Measurements from ENCODE around the gene PPDPF.

PPDPF gene

GRCh38 chr20:63495167-63495720 lies 25.3 kb upstream of the PPDPF start:
- Mint-ChIP-seq H3K27me3 (peaks cover 12% of the 10 kb centered on the region), H3K27ac (no peak overlapping the region)

GRCh38 chr20:63495741-63496595 lies 24.6 kb upstream of the PPDPF start:
- Mint-ChIP-seq H3K4me3 (peak overlapping the region; percentile 76), H3K27ac (no peak overlapping the region), H3K27me3 (peaks cover 12% of the 10 kb centered on the region), H3K36me3 (no peaks in the 10 kb centered on the region), H3K4me1 (peaks cover 4% of the 10 kb centered on the region), H3K9me3 (no peaks in the 10 kb centered on the region)

More at GRCh38 chr20:63495167-63495720, 25.3 kb upstream of the PPDPF start:
- Mint-ChIP-seq H3K4me3 (no peak overlapping the region), H3K36me3 (no peaks in the 10 kb centered on the region), H3K4me1 (peaks cover 4% of the 10 kb centered on the region), H3K9me3 (no peaks in the 10 kb centered on the region)

- Mint-ChIP-seq H3K27me3 (peaks cover 12% of the 10 kb centered on the region), H3K27ac (no peak overlapping the region), H3K4me3 (peak overlapping the region; percentile 26), H3K4me1 (peaks cover 4% of the 10 kb centered on the region), H3K9me3 (no peaks in the 10 kb centered on the region), H3K36me3 (no peaks in the 10 kb centered on the region)
These were observed 23.9 kb upstream of the PPDPF start for GRCh38 chr20:63496596-63497120.

- Mint-ChIP-seq H3K36me3 (no peaks in the 10 kb centered on the region), H3K9me3 (no peaks in the 10 kb centered on the region), H3K27ac (no peak overlapping the region), H3K27me3 (peaks cover 10% of the 10 kb centered on the region), H3K4me3 (peak overlapping the region; percentile 26), H3K4me1 (peaks cover 4% of the 10 kb centered on the region)
These were observed 23.2 kb upstream of the PPDPF start for GRCh38 chr20:63497138-63497945.

GRCh38 chr20:63497946-63498935 lies 22.3 kb upstream of the PPDPF start:
- H3K4me3 Mint-ChIP-seq: no peak overlapping the region
- no peaks in the 10 kb centered on the region for H3K9me3 Mint-ChIP-seq
- no peak overlapping the region for H3K27ac Mint-ChIP-seq
- H3K27me3 Mint-ChIP-seq: peaks cover 10% of the 10 kb centered on the region
- peaks cover 4% of the 10 kb centered on the region for H3K4me1 Mint-ChIP-seq
- no peaks in the 10 kb centered on the region for H3K36me3 Mint-ChIP-seq

GRCh38 chr20:63498960-63499337 lies 21.6 kb upstream of the PPDPF start, which contains the start of gene EEF1A2:
Gene EEF1A2, minus strand, starts transcription at chr20:63499083. Its CDS starts 1,320 bp downstream, at chr20:63497763.
- Mint-ChIP-seq H3K27ac (no peak within 1 kb of the TSS), H3K27me3 (peaks cover 10% of the 10 kb centered on the region), H3K4me1 (peaks cover 4% of the 10 kb centered on the region), H3K4me3 (peak within 1 kb of the TSS; percentile 54), H3K9me3 (peaks cover under 1% of the 10 kb centered on the region), H3K36me3 (no peaks in the 10 kb centered on the region)

GRCh38 chr20:63499338-63499969 lies 21.1 kb upstream of the PPDPF start:
- peaks cover 4% of the 10 kb centered on the region for H3K9me3 Mint-ChIP-seq
- H3K4me3 Mint-ChIP-seq: peak overlapping the region; percentile 54
- H3K27me3 Mint-ChIP-seq: peaks cover 10% of the 10 kb centered on the region
- peaks cover 4% of the 10 kb centered on the region for H3K4me1 Mint-ChIP-seq
- no peak overlapping the region for H3K27ac Mint-ChIP-seq
- peaks cover 1% of the 10 kb centered on the region for H3K36me3 Mint-ChIP-seq

- Mint-ChIP-seq H3K4me1 (peaks cover 4% of the 10 kb centered on the region), H3K4me3 (no peak overlapping the region), H3K9me3 (peaks cover 4% of the 10 kb centered on the region), H3K27ac (no peak overlapping the region), H3K27me3 (peaks cover 10% of the 10 kb centered on the region), H3K36me3 (peaks cover 1% of the 10 kb centered on the region)
These were observed 20.2 kb upstream of the PPDPF start for GRCh38 chr20:63500151-63500901.

- no peak overlapping the region for H3K4me3 Mint-ChIP-seq
- peaks cover 3% of the 10 kb centered on the region for H3K4me1 Mint-ChIP-seq
- H3K27me3 Mint-ChIP-seq: peaks cover 10% of the 10 kb centered on the region
- H3K9me3 Mint-ChIP-seq: peaks cover 4% of the 10 kb centered on the region
- no peak overlapping the region for H3K27ac Mint-ChIP-seq
- H3K36me3 Mint-ChIP-seq: peaks cover 1% of the 10 kb centered on the region
These were observed 19.4 kb upstream of the PPDPF start for GRCh38 chr20:63500902-63501817.

GRCh38 chr20:63501818-63502670 lies 18.5 kb upstream of the PPDPF start:
- peaks cover 1% of the 10 kb centered on the region for H3K36me3 Mint-ChIP-seq
- H3K27ac Mint-ChIP-seq: no peak overlapping the region
- H3K4me3 Mint-ChIP-seq: no peak overlapping the region
- H3K4me1 Mint-ChIP-seq: no peaks in the 10 kb centered on the region
- peaks cover 9% of the 10 kb centered on the region for H3K27me3 Mint-ChIP-seq
- H3K9me3 Mint-ChIP-seq: peaks cover 4% of the 10 kb centered on the region

GRCh38 chr20:63502671-63503172 lies 17.8 kb upstream of the PPDPF start:
- no peak overlapping the region for H3K4me3 Mint-ChIP-seq
- H3K27ac Mint-ChIP-seq: no peak overlapping the region
- H3K9me3 Mint-ChIP-seq: peaks cover 4% of the 10 kb centered on the region
- peaks cover 6% of the 10 kb centered on the region for H3K27me3 Mint-ChIP-seq
- H3K36me3 Mint-ChIP-seq: peaks cover 1% of the 10 kb centered on the region
- no peaks in the 10 kb centered on the region for H3K4me1 Mint-ChIP-seq

- Mint-ChIP-seq H3K4me1 (no peaks in the 10 kb centered on the region), H3K4me3 (no peak overlapping the region), H3K27me3 (peaks cover 11% of the 10 kb centered on the region), H3K36me3 (peaks cover 1% of the 10 kb centered on the region), H3K27ac (no peak overlapping the region), H3K9me3 (peaks cover 4% of the 10 kb centered on the region)
These were observed 17.0 kb upstream of the PPDPF start for GRCh38 chr20:63503524-63503923.

Measured in activated naive CD4-positive, alpha-beta T cell treated with anti-CD3 and anti-CD28 coated beads, Interleukin-2, amount 50 U/mL, for 24 hours (primary cell).